ENCODE measurements around the gene ADD1. TPM values are rescaled to one million over a fixed set of nuclear protein-coding genes. Genes with fewer than 3 reads are reported as not detected.

ADD1 gene
- polyA plus RNA-seq, 1 donor (not counting 4 experiments of a cell fraction or from before 2014, with no cell fraction given): 109 TPM

- Histone ChIP-seq H3K9me1 (ENCODE audit: control insufficient read depth, extremely low read depth, insufficient read depth, low read length) (no peaks in the 10 kb centered on the region), H3K4me1 (ENCODE audit: control insufficient read depth, extremely low read depth, insufficient read depth, low read length) (peaks cover 11% of the 10 kb centered on the region), H3K79me2 (ENCODE audit: control insufficient read depth, insufficient read depth, low read length) (peaks cover 10% of the 10 kb centered on the region), H3K36me3 (ENCODE audit: control insufficient read depth in 2 of 2, extremely low read depth in 1 of 2, insufficient read depth in 2 of 2, low read length in 2 of 2) (peaks cover 33 to 42% of the 10 kb centered on the region in 2 experiments), H4K20me1 (ENCODE audit: control insufficient read depth, extremely low read depth, insufficient read depth, low read length) (peaks cover 3% of the 10 kb centered on the region), H3K4me3 (ENCODE audit: control insufficient read depth in 2 of 3, extremely low read depth in 1 of 3, insufficient read depth in 2 of 3, low read depth in 1 of 3, low read length in 3 of 3) (no peak overlapping the region), H3K27me3 (ENCODE audit: control insufficient read depth, extremely low read depth, insufficient read depth, low read length) (no peaks in the 10 kb centered on the region), H3K9ac (ENCODE audit: control insufficient read depth, extremely low read depth, insufficient read depth, low read length) (no peak overlapping the region), H2AFZ (ENCODE audit: control insufficient read depth, low read length) (no peak overlapping the region), H3K9me3 (ENCODE audit: control insufficient read depth, low read depth, low read length) (no peaks in the 10 kb centered on the region), H3K27ac (ENCODE audit: control insufficient read depth, insufficient read depth, low read length) (no peak overlapping the region), H3K4me2 (ENCODE audit: control insufficient read depth, extremely low read depth, insufficient read depth, low read depth, low read length) (no peak overlapping the region)
- TF ChIP-seq EZH2 (IDR thresholded peaks at IDR 0.05; ENCODE audit: low read length) (no peak), CTCF (optimal IDR thresholded peaks at IDR 0.05 in 1 of 3, IDR thresholded peaks at IDR 0.05 in 1 of 3, conservative IDR thresholded peaks at IDR 0.05 in 1 of 3; ENCODE audit: extremely low read depth in 1 of 3, insufficient read depth in 2 of 3, low read length in 3 of 3) (no peak)
- DNase-seq (ENCODE audit: low read depth, low spot score): no peak
- dilution Hi-C loops (cut with MboI; ENCODE audit: extremely low pct_ligation_motif_present, low sequenced_read_pairs): no loop called here
- FAIRE-seq: no peak
These were observed 83.5 kb downstream of the ADD1 start for GRCh38 chr4:2927016-2927695.

GRCh38 chr4:2927696-2928075 lies 84.0 kb downstream of the ADD1 start:
- TF ChIP-seq CTCF (optimal IDR thresholded peaks at IDR 0.05 in 1 of 3, IDR thresholded peaks at IDR 0.05 in 1 of 3, conservative IDR thresholded peaks at IDR 0.05 in 1 of 3; ENCODE audit: extremely low read depth in 1 of 3, insufficient read depth in 2 of 3, low read length in 3 of 3): no peak
- dilution Hi-C loops (cut with MboI; ENCODE audit: extremely low pct_ligation_motif_present, low sequenced_read_pairs): no loop called here
- DNase-seq (ENCODE audit: low read depth, low spot score): no peak

More at GRCh38 chr4:2927696-2928075, 84.0 kb downstream of the ADD1 start:
- peaks cover 36 to 42% of the 10 kb centered on the region in 2 experiments for H3K36me3 ChIP-seq (ENCODE audit: control insufficient read depth in 2 of 2, extremely low read depth in 1 of 2, insufficient read depth in 2 of 2, low read length in 2 of 2)
- H3K27me3 ChIP-seq (ENCODE audit: control insufficient read depth, extremely low read depth, insufficient read depth, low read length): no peaks in the 10 kb centered on the region
- H2AFZ ChIP-seq (ENCODE audit: control insufficient read depth, low read length): no peak overlapping the region
- peaks cover 11% of the 10 kb centered on the region for H3K4me1 ChIP-seq (ENCODE audit: control insufficient read depth, extremely low read depth, insufficient read depth, low read length)
- no peak for FAIRE-seq
- peaks cover 3% of the 10 kb centered on the region for H4K20me1 ChIP-seq (ENCODE audit: control insufficient read depth, extremely low read depth, insufficient read depth, low read length)
- H3K9me3 ChIP-seq (ENCODE audit: control insufficient read depth, low read depth, low read length): no peaks in the 10 kb centered on the region
- no peak overlapping the region for H3K9ac ChIP-seq (ENCODE audit: control insufficient read depth, extremely low read depth, insufficient read depth, low read length)
- no peak overlapping the region for H3K27ac ChIP-seq (ENCODE audit: control insufficient read depth, insufficient read depth, low read length)
- no peaks in the 10 kb centered on the region for H3K9me1 ChIP-seq (ENCODE audit: control insufficient read depth, extremely low read depth, insufficient read depth, low read length)
- H3K4me2 ChIP-seq (ENCODE audit: control insufficient read depth, extremely low read depth, insufficient read depth, low read depth, low read length): no peak overlapping the region
- H3K4me3 ChIP-seq (ENCODE audit: control insufficient read depth in 2 of 3, extremely low read depth in 1 of 3, insufficient read depth in 2 of 3, low read depth in 1 of 3, low read length in 3 of 3): no peak overlapping the region
- peaks cover 16% of the 10 kb centered on the region for H3K79me2 ChIP-seq (ENCODE audit: control insufficient read depth, insufficient read depth, low read length)
